ENCODE data around the gene TMBIM1.

The TMBIM1 gene

GRCh38 chr2:218271487-218271797 lies 20.9 kb downstream of the TMBIM1 start:
- no peak for DNase-seq

GRCh38 chr2:218270721-218271486 lies 21.4 kb downstream of the TMBIM1 start:
- no peak for DNase-seq

- peak; percentile 98 for DNase-seq
Observed at GRCh38 chr2:218269900-218270720, 22.2 kb downstream of the TMBIM1 start, which contains the start of the genes AAMP and PNKD. AAMP (minus strand) TSS chr2:218270137; CDS start chr2:218270086, 51 bp downstream. PNKD (plus strand) TSS chr2:218270519; CDS start chr2:218270536, 17 bp downstream.

- DNase-seq: no peak
Observed at GRCh38 chr2:218267259-218267658, 25.0 kb downstream of the TMBIM1 start.

GRCh38 chr2:218266316-218266979 lies 25.9 kb downstream of the TMBIM1 start:
- DNase-seq: no peak

- no peak for DNase-seq
Observed at GRCh38 chr2:218265626-218266025, 26.7 kb downstream of the TMBIM1 start.

- DNase-seq: no peak
Observed at GRCh38 chr2:218264773-218265561, 27.3 kb downstream of the TMBIM1 start.

- DNase-seq: no peak
Observed at GRCh38 chr2:218263817-218264641, 28.3 kb downstream of the TMBIM1 start.

- no peak for DNase-seq
Observed at GRCh38 chr2:218262631-218263586, 29.4 kb downstream of the TMBIM1 start.

GRCh38 chr2:218262237-218262600 lies 30.1 kb downstream of the TMBIM1 start:
- DNase-seq: no peak

GRCh38 chr2:218261423-218262236 lies 30.7 kb downstream of the TMBIM1 start:
- DNase-seq: no peak

- DNase-seq: peak; percentile 37
Observed at GRCh38 chr2:218260742-218261422, 31.4 kb downstream of the TMBIM1 start, which contains the start of gene GPBAR1. GPBAR1 (plus strand) TSS chr2:218261015; CDS start chr2:218262725, 1,710 bp downstream.

- no peak for DNase-seq
Observed at GRCh38 chr2:218260166-218260565, 32.1 kb downstream of the TMBIM1 start.

- no peak for DNase-seq
Observed at GRCh38 chr2:218259099-218259961, 33.0 kb downstream of the TMBIM1 start.

GRCh38 chr2:218257390-218257981 lies 34.8 kb downstream of the TMBIM1 start:
- no peak for DNase-seq

GRCh38 chr2:218256612-218257350 lies 35.5 kb downstream of the TMBIM1 start:
- DNase-seq: no peak

GRCh38 chr2:218255446-218255845 lies 36.9 kb downstream of the TMBIM1 start:
- DNase-seq: no peak
